HG03280 (cell line): ENCODE results near the gene PRRT1.
"Not testable (repeated sequence)": the region's sequence is repeated elsewhere in the genome, so short reads cannot be mapped to it uniquely, and the experiment has no call there.

ENCODE experiments used
- ATAC-seq: cut with Tn5 transposase; IDR thresholded peaks from one replicate; pipeline ENCODE4 v1.9.1; 2021; ENCODE audit warnings: mild to moderate bottlenecking, moderate library complexity; ENCODE audit not compliant: unreplicated experiment

Gene PRRT1

GRCh38 chr6:32188381-32189068 lies 36.8 kb upstream of the PRRT1 start:
- no peak for ATAC-seq

DNA sequence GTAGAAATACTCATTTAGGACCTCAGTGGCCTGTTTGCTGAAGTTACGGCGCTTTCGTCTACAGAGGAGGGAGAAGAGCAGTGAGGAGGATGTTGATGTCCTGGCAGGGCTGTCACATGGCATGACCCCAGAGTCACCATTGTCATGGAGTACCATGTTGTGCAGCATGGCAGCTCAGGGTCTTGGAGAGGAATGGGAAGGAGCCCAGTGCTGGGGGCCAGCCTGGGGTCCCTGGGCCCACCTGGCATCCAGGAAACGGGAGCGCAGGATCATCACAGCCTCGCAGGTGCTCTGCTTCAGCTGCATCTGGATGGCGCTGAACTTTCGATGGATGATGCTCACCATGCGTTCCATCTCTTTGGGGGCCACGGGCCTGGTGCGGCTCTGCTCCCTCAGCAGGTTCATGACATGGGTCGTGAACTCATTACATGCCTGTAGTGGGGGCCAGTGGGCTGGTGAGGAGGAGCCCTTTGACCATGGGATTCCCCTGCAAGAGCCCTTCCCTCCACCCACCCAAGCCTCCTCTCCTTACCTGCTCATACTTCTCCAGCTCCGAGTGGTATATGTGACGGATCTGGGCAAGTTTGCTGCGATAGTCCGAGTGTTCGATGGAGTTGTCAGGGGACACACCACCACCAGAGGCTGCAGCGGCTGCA lies 36.1 kb upstream of the PRRT1 start:
- ATAC-seq = not testable (repeated sequence)

DNA sequence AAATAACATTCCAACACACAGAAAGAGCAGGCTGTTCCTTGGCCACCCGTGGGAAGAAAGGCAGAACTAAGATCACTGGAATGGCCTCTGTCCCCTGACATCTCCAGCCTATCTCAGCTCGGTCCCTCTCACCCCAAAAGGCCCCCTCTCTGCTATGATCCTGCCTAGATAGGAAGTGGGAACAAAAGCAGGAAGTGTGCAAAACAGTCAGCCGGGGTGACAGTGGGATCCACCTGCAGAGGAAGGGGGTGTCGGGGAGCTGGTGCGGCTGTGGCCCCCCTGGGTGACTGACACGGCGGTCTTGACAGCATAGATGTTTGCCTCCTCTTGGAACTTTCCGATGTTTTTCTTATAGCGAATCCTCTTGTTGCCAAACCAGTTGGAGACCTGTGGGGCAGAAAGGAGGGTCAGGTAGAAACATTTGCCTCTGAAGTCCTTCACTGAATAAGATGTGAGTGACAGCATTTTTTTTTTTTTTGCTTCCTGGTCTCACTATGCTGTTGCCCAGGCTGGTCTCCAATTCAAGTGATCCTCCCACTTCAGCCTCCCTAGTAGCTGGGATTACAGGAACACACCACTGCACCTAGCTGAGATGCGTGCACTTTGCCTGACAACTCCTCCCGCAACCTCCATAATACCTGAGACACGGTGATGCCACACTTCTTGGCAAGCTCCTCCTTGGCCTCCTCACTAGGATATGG lies 35.4 kb upstream of the PRRT1 start:
- no peak for ATAC-seq

GRCh38 chr6:32186151-32186840 lies 34.6 kb upstream of the PRRT1 start:
- not testable (repeated sequence) for ATAC-seq

DNA sequence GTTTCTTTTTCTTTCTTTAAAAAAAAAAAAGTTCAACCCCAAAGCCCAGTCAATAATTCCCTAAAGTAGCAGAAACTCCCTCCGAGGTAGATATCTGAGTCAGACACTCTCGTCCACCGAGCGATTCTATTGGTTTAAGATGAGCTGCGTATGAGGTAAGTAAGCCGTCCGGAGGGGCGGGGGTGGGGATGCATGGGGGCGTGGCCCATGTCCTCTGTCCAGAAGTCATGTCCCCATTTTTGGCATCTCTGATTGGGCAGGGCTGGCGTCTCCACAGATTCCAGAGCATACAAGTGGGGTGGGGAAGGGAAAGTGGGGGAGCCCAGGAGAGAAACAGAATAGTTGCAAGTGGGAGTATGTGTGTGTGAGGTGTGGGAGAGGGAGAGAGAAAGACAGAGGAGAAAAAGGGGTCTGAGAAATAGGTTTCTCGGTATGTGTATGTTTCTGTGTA lies 34.0 kb upstream of the PRRT1 start:
- not testable (repeated sequence) for ATAC-seq

GRCh38 chr6:32184084-32184640 lies 32.4 kb upstream of the PRRT1 start, which contains the start of gene AGER:
TSS of gene AGER (minus strand) at chr6:32184253. CDS start at chr6:32184222, 31 bp downstream.
- ATAC-seq = no peak

DNA sequence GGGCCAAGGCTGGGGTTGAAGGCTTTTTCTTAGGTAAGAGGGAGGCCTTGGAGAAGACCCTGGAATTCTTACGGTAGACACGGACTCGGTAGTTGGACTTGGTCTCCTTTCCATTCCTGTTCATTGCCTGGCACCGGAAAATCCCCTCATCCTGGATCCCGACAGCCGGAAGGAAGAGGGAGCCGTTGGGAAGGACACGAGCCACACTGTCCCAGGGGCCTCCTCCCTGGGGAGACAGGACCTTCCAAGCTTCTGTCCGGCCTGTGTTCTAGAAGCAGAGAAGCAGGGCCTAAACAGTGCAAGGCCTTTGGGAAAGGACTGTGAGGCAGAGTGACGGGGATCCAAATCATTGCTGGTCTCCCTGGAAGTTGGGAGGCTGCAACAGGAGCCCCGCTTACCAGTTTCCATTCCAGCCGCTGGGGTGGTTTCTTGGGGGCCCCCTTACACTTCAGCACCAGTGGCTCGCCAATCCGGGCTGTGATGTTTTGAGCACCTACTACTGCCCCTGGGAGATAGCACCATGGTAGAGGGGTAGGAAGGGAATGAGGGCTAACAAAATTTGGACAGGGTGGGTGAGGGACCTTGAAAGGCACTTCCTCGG lies 31.8 kb upstream of the PRRT1 start:
- ATAC-seq = no peak

DNA sequence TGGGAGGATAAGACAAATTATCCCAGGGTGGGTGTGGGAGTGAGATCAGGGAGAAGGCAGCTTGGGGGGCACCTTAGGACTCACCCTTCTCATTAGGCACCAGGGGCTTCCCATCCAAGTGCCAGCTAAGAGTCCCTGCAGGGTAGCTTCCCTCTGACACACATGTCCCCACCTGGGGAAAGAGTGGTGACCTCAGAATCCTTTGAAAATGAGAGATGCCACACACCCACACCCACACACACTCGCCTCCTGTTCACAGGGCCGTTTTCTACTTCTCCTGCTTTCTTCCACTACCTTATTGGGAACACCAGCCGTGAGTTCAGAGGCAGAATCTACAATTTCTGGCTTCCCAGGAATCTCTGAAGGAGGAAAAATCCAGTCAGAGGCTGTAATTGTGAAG lies 31.3 kb upstream of the PRRT1 start:
- ATAC-seq = no peak

DNA sequence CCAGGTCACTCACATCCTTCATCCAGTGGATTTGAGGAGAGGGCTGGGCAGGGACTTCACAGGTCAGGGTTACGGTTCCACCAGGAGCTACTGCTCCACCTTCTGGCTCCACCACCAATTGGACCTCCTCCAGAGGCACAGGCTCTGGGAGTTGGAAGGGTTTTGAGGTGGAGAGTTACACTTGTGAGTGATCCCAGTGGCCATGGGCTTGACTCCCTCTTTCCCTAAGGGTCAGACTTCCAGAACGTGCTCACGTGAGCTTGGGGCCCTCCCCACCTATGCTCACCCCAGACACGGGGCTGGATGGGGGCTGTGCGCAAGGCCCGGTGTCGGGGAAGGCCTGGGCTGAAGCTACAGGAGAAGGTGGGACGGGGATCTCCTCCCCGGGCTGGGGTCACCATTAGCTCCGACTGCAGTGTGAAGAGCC lies 30.8 kb upstream of the PRRT1 start:
- ATAC-seq = no peak

- no peak for ATAC-seq
Observed at GRCh38 chr6:32181915-32182529, 30.3 kb upstream of the PRRT1 start.

DNA sequence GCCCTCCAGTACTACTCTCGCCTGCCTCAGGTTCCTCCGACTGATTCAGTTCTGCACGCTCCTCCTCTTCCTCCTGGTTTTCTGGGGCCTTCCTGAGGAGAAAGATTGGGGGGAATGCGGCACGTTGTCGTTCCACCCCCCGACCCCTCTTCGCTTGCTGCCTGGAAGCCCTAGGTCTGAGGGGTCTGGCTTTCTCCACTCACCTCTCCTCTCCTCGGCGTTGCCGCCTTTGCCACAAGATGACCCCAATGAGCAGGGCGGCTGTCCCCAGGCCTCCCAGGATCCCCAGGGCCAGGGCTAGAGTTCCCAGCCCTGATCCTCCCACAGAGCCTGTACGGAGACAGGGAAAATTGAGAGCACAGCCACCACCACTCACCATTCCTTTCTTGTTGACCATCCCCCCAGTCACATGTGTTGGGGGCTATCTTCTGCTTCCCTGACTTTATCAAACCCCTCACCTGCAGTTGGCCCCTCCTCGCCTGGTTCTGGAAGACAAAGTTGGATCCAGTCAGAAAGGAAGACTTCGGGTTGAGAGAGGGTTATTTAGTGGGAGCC lies 29.5 kb upstream of the PRRT1 start:
- no peak for ATAC-seq

- no peak for ATAC-seq
Observed at GRCh38 chr6:32179766-32180405, 28.1 kb upstream of the PRRT1 start.

- ATAC-seq = no peak
Observed at GRCh38 chr6:32178547-32179440, 27.1 kb upstream of the PRRT1 start.

- peak; percentile 83 for ATAC-seq
Observed at GRCh38 chr6:32177788-32178546, 26.2 kb upstream of the PRRT1 start, which contains the start of gene RNF5. TSS of gene RNF5 (plus strand) at chr6:32178405. CDS start at chr6:32178512, 107 bp downstream.

DNA sequence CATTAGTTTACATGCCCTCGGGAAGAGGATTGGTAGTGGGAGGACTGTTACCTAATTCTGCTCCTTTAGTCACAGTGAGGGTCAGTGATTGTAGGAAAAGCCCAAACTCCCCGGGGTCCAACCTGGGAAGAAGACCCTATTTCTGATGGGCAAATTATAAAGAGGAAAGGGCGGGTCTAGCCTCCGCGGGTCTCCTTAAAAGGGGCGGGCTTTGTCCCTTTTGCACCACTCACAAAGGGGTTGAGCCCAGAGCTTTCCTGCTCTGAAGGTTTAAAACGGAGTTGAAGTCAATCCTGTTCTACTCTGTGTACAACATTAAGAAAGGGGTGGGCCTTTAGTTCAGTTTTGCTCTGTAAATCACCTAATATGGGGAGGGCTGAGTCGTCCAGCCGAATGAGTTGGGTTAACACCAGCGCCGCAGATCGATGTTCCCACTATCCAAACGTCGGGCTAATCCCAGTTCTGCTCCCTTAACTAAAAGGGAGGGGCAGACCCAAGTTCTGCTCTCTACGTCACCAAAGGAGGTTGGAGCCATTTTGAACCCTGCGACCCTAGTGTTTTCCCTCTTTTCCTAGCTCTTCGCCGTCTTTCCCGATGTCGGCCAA lies 25.5 kb upstream of the PRRT1 start:
- no peak for ATAC-seq

DNA sequence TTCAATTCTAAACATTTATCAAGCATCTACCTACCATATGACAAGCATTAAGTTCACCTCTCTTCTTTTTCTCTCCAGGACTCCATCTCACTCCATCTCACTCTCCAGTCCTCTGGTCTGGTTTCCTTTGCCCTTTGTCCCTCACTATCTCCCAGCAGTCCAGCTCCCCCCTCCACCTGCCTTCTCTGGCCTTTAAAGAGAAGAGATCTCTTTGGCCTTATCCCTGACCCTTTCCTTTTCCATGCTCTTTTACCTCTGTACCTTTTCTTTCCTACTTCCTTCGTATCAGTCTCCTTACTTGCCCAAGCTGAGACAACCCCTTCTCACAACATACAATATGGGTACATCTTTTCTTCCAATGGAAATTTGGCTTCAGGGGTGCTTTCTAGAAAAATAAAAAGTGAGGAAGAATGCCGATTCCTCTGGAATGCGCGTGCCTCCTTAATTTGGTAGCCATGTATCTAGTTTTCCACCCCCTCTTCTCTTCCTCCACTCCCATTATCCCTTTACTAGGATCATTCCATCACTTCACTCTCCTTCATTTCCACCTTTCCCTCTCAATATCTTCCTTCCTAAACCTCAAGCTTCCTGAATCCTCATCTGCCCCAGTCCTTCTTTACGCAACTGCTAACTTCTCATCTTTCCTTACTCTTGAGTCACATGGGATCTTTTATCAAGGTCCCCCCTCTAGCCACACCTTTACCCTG lies 24.9 kb upstream of the PRRT1 start:
- no peak for ATAC-seq
